HL-60/S4 treated with phorbol 12-myristate 13-acetate at 8.2 ng/mL for 4 days and 3 days (cell line): ENCODE data around the gene ATP5PO.

Experiments
- in situ Hi-C: fragments of 300-500 bp; cut with MboI; formaldehyde crosslinking; loops from 2 replicates; pipeline ENCODE4 v1.15.0; 2022; ENCODE audit warnings: low sequenced_read_pairs

ATP5PO gene

GRCh38 chr21:33902349-33902748 lies 13.3 kb downstream of the ATP5PO start:
- in situ Hi-C loops: loop anchor here (10.0 to 25.0 kb wide), 3 partner anchors 58 to 710 kb away; partner anchors contain the start of gene RCAN1

- in situ Hi-C loops: loop anchor here (10.0 to 25.0 kb wide), 3 partner anchors 57 to 711 kb away; partner anchors contain the start of gene RCAN1
These were observed 14.0 kb downstream of the ATP5PO start for GRCh38 chr21:33901412-33902288.

GRCh38 chr21:33899199-33899598 lies 16.4 kb downstream of the ATP5PO start:
- in situ Hi-C loops: no loop called here

- in situ Hi-C loops: no loop called here
These were observed 17.0 kb downstream of the ATP5PO start for GRCh38 chr21:33898586-33898985.

GRCh38 chr21:33897739-33898138 lies 17.9 kb downstream of the ATP5PO start:
- in situ Hi-C loops: no loop called here

- in situ Hi-C loops: no loop called here
These were observed 18.5 kb downstream of the ATP5PO start for GRCh38 chr21:33897098-33897497.

- in situ Hi-C loops: no loop called here
These were observed 18.9 kb downstream of the ATP5PO start for GRCh38 chr21:33896691-33897090.

- in situ Hi-C loops: no loop called here
These were observed 20.2 kb downstream of the ATP5PO start for GRCh38 chr21:33895356-33895755.

GRCh38 chr21:33894736-33895288 lies 20.8 kb downstream of the ATP5PO start:
- in situ Hi-C loops: no loop called here

- in situ Hi-C loops: no loop called here
These were observed 21.7 kb downstream of the ATP5PO start for GRCh38 chr21:33893917-33894316.

GRCh38 chr21:33892853-33893252 lies 22.8 kb downstream of the ATP5PO start:
- in situ Hi-C loops: no loop called here

GRCh38 chr21:33890187-33890586 lies 25.4 kb downstream of the ATP5PO start:
- in situ Hi-C loops: no loop called here

- in situ Hi-C loops: no loop called here
These were observed 29.3 kb downstream of the ATP5PO start for GRCh38 chr21:33886321-33886720.

- in situ Hi-C loops: no loop called here
These were observed 30.5 kb downstream of the ATP5PO start for GRCh38 chr21:33885172-33885514.

GRCh38 chr21:33884376-33885171 lies 31.0 kb downstream of the ATP5PO start:
- in situ Hi-C loops: no loop called here

GRCh38 chr21:33883118-33883517 lies 32.5 kb downstream of the ATP5PO start:
- in situ Hi-C loops: no loop called here

GRCh38 chr21:33881689-33882440 lies 33.7 kb downstream of the ATP5PO start:
- in situ Hi-C loops: no loop called here

GRCh38 chr21:33880626-33881025 lies 35.0 kb downstream of the ATP5PO start:
- in situ Hi-C loops: no loop called here

- in situ Hi-C loops: no loop called here
These were observed 36.8 kb downstream of the ATP5PO start for GRCh38 chr21:33878824-33879223.

GRCh38 chr21:33875026-33875695 lies 40.4 kb downstream of the ATP5PO start:
- in situ Hi-C loops: no loop called here
